ENCODE results near the gene IQGAP2.

- TF ChIP-seq POLR2AphosphoS5 (IDR thresholded peaks at IDR 0.05; ENCODE audit: borderline replicate concordance, low read depth, low read length) (no peak), FOXP2 (optimal IDR thresholded peaks at IDR 0.05; ENCODE audit: control extremely low read depth, extremely low read length, insufficient read depth) (no peak), EZH2 (IDR thresholded peaks at IDR 0.05) (no peak)
These were observed 161.9 kb downstream of the IQGAP2 start for GRCh38 chr5:76565009-76565408.
